ENCODE measurements around the gene ST6GAL1. TPM values are rescaled to one million over a fixed set of nuclear protein-coding genes. Genes with fewer than 3 reads are reported as not detected.
"Not testable (repeated sequence)": the region's sequence is repeated elsewhere in the genome, so short reads cannot be mapped to it uniquely, and the experiment has no call there.

Gene ST6GAL1
- total and polyA plus RNA-seq, 7 donors = 5.4 to 60.5 (median 10.0) TPM

DNA sequence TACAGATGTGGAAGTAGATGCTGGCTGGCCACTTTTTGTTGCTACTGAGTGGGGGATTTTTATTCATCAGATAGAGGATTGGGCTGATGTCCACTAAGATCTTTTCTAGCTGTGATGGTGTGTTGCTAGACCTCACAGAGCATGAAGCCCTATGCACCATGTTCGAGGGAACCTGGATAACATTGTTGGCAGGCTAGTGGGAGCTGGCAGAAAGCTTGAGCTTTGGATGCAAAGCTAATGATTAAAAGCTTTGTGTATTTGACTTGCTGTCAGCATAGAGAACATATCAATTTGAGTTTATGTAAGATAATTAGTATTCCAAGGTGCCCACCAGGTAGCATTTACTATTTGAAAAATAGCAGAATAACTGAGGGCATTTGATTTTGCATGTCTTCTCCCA lies 59.1 kb downstream of the ST6GAL1 start:
- Histone ChIP-seq H3K4me3 (no peak overlapping the region), H3K4me1 (no peaks in the 10 kb centered on the region), H3K27me3 (no peaks in the 10 kb centered on the region), H3K36me3 (no peaks in the 10 kb centered on the region), H3K27ac (no peak overlapping the region), H3K9me3 (no peaks in the 10 kb centered on the region)
- TF ChIP-seq, protein P1, sequence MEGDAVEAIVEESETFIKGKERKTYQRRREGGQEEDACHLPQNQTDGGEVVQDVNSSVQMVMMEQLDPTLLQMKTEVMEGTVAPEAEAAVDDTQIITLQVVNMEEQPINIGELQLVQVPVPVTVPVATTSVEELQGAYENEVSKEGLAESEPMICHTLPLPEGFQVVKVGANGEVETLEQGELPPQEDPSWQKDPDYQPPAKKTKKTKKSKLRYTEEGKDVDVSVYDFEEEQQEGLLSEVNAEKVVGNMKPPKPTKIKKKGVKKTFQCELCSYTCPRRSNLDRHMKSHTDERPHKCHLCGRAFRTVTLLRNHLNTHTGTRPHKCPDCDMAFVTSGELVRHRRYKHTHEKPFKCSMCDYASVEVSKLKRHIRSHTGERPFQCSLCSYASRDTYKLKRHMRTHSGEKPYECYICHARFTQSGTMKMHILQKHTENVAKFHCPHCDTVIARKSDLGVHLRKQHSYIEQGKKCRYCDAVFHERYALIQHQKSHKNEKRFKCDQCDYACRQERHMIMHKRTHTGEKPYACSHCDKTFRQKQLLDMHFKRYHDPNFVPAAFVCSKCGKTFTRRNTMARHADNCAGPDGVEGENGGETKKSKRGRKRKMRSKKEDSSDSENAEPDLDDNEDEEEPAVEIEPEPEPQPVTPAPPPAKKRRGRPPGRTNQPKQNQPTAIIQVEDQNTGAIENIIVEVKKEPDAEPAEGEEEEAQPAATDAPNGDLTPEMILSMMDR (IDR thresholded peaks at IDR 0.05) = no peak
- TF ChIP-seq POLR2AphosphoS5 (IDR thresholded peaks at IDR 0.05) = no peak
- TF ChIP-seq EP300 (IDR thresholded peaks at IDR 0.05) = no peak
- no peak for TF ChIP-seq POLR2A (IDR thresholded peaks at IDR 0.05)
- WGBS, 2 donors = 87 to 96% methylated on average over 1 of the region's 1 CpG
- DNase-seq = no peak
- intact Hi-C loops (cut with DNase I) = no loop called here

DNA sequence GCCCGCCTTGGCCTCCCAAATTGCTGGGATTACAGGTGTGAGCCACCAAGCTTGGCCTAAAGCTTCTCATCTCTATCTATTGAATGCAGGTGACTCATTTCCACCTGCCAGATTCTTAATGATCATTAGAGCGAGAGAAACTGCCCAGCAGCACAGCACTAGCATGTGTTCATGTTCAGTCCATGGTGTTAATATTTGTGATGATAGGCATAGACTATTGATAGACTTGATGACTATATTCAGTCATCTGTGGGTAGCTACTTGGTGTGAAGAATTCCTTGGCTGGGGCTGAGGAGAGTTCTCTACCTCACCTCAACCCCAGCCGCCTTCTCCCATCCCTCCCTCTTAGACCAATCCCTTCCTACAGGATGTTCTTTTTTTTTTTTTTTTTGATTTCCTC lies 60.0 kb downstream of the ST6GAL1 start:
- 93 to 96% methylated on average over 3 of the region's 3 CpGs for WGBS, 2 donors
- Histone ChIP-seq H3K4me1 (no peaks in the 10 kb centered on the region), H3K36me3 (no peaks in the 10 kb centered on the region), H3K27ac (no peak overlapping the region), H3K27me3 (no peaks in the 10 kb centered on the region), H3K4me3 (no peak overlapping the region), H3K9me3 (no peaks in the 10 kb centered on the region)
- TF ChIP-seq EP300 (IDR thresholded peaks at IDR 0.05) (no peak), POLR2A (IDR thresholded peaks at IDR 0.05) (no peak)
- no peak for DNase-seq
- intact Hi-C loops (cut with DNase I) = no loop called here

DNA sequence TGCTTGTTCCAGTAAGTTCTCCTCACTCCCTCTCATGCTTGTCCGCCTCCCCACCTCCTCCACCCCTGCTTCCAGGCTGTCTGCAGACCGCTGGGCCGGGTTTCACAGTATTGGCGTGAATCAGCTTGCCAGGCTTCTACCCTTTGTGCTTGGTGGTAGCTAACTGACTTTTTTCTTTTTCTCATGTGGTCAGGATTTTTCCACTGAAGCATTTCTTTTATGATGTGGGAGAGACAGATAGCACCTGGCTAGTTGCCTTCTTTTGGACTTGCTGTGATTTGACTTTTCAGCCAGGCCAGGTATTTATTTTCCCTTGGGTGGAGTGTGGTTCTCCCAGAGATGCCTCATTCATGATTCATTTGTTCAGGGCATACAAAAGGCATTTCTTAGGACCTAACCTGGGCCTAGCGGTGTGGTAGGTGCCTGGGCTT lies 60.6 kb downstream of the ST6GAL1 start:
- DNase-seq = no peak
- WGBS, 2 donors = 88% methylated on average over 5 of the region's 5 CpGs

DNA sequence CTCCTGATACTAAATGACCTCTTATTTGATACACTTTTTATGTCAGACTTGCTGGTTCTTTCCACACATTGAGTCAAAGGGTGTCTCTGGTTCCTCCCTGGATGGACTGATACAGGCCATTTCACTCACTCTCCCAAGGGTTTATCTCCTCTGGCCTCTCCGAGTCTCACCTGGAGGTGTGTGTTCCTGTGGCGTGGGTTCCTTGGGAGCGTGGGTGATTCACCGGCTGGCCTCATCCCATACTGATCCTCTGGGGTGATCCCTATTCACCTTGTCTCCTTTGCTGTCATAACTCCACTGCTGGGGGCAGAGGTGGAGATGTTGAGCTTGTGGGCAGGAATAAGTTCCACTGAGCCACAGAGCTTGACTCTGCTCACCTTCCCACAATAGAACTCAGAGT lies 61.1 kb downstream of the ST6GAL1 start:
- Histone ChIP-seq H3K27ac (no peak overlapping the region), H3K4me1 (no peaks in the 10 kb centered on the region), H3K36me3 (no peaks in the 10 kb centered on the region), H3K4me3 (no peak overlapping the region), H3K9me3 (no peaks in the 10 kb centered on the region), H3K27me3 (no peaks in the 10 kb centered on the region)
- 97 to 98% methylated on average over 4 of the region's 4 CpGs for WGBS, 2 donors
- no peak for TF ChIP-seq POLR2A (IDR thresholded peaks at IDR 0.05)
- TF ChIP-seq, protein P1 (IDR thresholded peaks at IDR 0.05) = no peak
- TF ChIP-seq EP300 (IDR thresholded peaks at IDR 0.05) = no peak
- TF ChIP-seq POLR2AphosphoS5 (IDR thresholded peaks at IDR 0.05) = no peak
- no peak for DNase-seq
- intact Hi-C loops (cut with DNase I) = no loop called here

More for the DNA sequence above, 60.6 kb downstream of the ST6GAL1 start:
- no peaks in the 10 kb centered on the region for H3K4me1 ChIP-seq
- no peak overlapping the region for H3K4me3 ChIP-seq
- intact Hi-C loops (cut with DNase I) = no loop called here
- H3K27me3 ChIP-seq = no peaks in the 10 kb centered on the region
- TF ChIP-seq POLR2AphosphoS5 (IDR thresholded peaks at IDR 0.05) = no peak
- no peak for TF ChIP-seq EP300 (IDR thresholded peaks at IDR 0.05)
- TF ChIP-seq POLR2A (IDR thresholded peaks at IDR 0.05) = no peak
- TF ChIP-seq, protein P1 (IDR thresholded peaks at IDR 0.05) = no peak
- no peak overlapping the region for H3K27ac ChIP-seq
- no peaks in the 10 kb centered on the region for H3K36me3 ChIP-seq
- H3K9me3 ChIP-seq = no peaks in the 10 kb centered on the region

DNA sequence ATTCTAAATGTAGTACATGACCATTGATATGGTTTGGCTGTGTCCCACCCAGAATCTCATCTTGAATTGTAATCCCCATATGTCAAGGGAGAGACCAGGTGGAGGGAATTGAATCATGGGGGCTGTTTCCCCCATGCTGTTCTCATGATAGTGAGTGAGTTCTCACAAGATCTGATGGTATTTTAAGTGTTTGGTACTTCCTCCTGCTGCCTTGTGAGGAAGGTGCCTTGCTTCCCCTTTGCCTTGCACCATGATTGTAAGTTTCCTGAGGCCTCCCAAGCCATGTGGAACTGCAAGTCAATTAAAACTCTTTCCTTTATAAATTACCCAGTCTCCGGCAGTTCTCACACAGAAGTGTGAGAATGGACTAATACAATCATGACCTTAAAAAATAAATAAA lies 61.8 kb downstream of the ST6GAL1 start:
- H3K27ac ChIP-seq; H3K4me3 ChIP-seq; H3K27me3 ChIP-seq; H3K36me3 ChIP-seq; H3K9me3 ChIP-seq; H3K4me1 ChIP-seq; DNase-seq; intact Hi-C loops (cut with DNase I): not testable (repeated sequence)
- WGBS, 2 donors = 89 to 93% methylated on average over 1 of the region's 1 CpG

DNA sequence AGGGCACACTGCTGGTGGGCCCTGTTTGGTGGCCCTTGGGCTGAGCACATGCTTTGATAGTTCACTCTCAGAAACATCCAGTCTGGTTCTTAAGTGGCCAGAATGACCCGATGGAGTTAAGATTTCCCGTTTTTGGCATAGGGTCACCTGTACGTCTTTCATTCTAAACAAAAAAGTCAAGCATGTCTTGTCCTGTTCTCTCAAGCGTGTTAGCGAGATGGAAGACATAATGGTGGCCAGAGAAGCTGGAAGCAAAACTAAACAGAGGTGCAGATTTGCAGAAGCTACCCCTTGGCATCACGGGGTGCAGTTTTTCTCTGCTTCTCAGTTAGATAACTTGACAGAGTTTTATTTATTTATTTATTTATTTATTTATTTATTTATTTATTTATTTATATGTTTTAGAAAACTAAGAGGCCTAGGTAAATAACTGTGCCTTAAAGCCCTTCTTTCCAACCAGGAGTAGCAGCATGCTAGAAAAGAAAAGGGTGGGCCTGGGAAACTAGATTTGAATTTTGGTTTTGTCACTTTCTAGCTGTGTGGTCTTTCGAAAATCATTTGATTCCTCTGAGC lies 63.0 kb downstream of the ST6GAL1 start:
- no peak for DNase-seq
- intact Hi-C loops (cut with DNase I) = no loop called here
- Histone ChIP-seq H3K9me3 (no peaks in the 10 kb centered on the region), H3K27ac (no peak overlapping the region), H3K4me3 (no peak overlapping the region), H3K4me1 (no peaks in the 10 kb centered on the region), H3K36me3 (no peaks in the 10 kb centered on the region), H3K27me3 (no peaks in the 10 kb centered on the region)
- TF ChIP-seq EP300 (IDR thresholded peaks at IDR 0.05) = no peak
- no peak for TF ChIP-seq POLR2AphosphoS5 (IDR thresholded peaks at IDR 0.05)
- 89 to 93% methylated on average over 7 of the region's 7 CpGs for WGBS, 2 donors
